Mesenchymal stem cell (in vitro differentiated cells and primary cell): ENCODE results near the gene IFNLR1.

ENCODE experiments used
- DNase-seq: peaks from one replicate; pipeline ENCODE4 v3.0.0-alpha.2; 2013
- H2AFZ ChIP-seq: one replicate; pipeline ENCODE4 v1.6.1; 2013; ENCODE audit warnings: low read depth, mild to moderate bottlenecking, control low read depth, inconsistent platforms, low read length, moderate library complexity
- H2AK5ac ChIP-seq: 2 replicates; pipeline ENCODE4 v1.6.1; 2013; ENCODE audit warnings: low read length, moderate library complexity, mild to moderate bottlenecking, inconsistent platforms; ENCODE audit not compliant: severe bottlenecking
- H2BK120ac ChIP-seq: one replicate; pipeline ENCODE4 v1.6.1; 2013; ENCODE audit warnings: low read depth, mild to moderate bottlenecking, inconsistent platforms, low read length, moderate library complexity
- H2BK12ac ChIP-seq, 2 experiments: one replicate each; pipeline ENCODE4 v1.6.1; 2013; ENCODE audit warnings: inconsistent platforms in 2 of 2, low read length in 2 of 2, mild to moderate bottlenecking in 2 of 2, moderate library complexity in 2 of 2, control low read depth in 1 of 2
- H2BK15ac ChIP-seq: one replicate; pipeline ENCODE4 v1.6.1; 2013; ENCODE audit warnings: mild to moderate bottlenecking, low read depth, inconsistent platforms; ENCODE audit not compliant: poor library complexity, severe bottlenecking
- H2BK5ac ChIP-seq: 2 replicates; pipeline ENCODE4 v1.6.1; 2013; ENCODE audit warnings: low read depth, mild to moderate bottlenecking, low read length, control low read depth, inconsistent platforms; ENCODE audit not compliant: poor library complexity, severe bottlenecking
- H3K14ac ChIP-seq, 2 experiments: one replicate each; pipeline ENCODE4 v1.6.1; 2013; ENCODE audit warnings: inconsistent platforms in 2 of 2, low read length in 2 of 2, control low read depth in 1 of 2, mild to moderate bottlenecking in 1 of 2, moderate library complexity in 1 of 2
- H3K18ac ChIP-seq, 2 experiments: one replicate each; pipeline ENCODE4 v1.6.1; 2013; ENCODE audit warnings: inconsistent platforms in 2 of 2, low read length in 2 of 2, control low read depth in 1 of 2, low read depth in 1 of 2, mild to moderate bottlenecking in 1 of 2
- H3K23ac ChIP-seq, 2 experiments: one replicate each; pipeline ENCODE4 v1.6.1; 2013; ENCODE audit warnings: inconsistent platforms in 2 of 2, low read length in 2 of 2, mild to moderate bottlenecking in 2 of 2, moderate library complexity in 2 of 2, control low read depth in 1 of 2
- H3K27ac ChIP-seq: 2 replicates; pipeline ENCODE4 v1.5.1; 2013; ENCODE audit warnings: mild to moderate bottlenecking, moderate library complexity, low read length, control low read depth, inconsistent platforms; ENCODE audit not compliant: poor library complexity, severe bottlenecking
- H3K27me3 ChIP-seq, 2 experiments: 2 replicates each; pipeline versions ENCODE4 v1.6.1 to v1.7.0; 2013; ENCODE audit warnings: low read length in 2 of 2, mild to moderate bottlenecking in 2 of 2, moderate library complexity in 2 of 2, control low read depth in 1 of 2, inconsistent platforms in 1 of 2; ENCODE audit not compliant: control insufficient read depth in 1 of 2, insufficient read depth in 1 of 2
- H3K36me3 ChIP-seq, 2 experiments: 2 replicates each; pipeline versions ENCODE4 v1.6.1 to v1.7.0; 2013; ENCODE audit warnings: low read length in 2 of 2, control low read depth in 1 of 2, inconsistent platforms in 1 of 2, low read depth in 1 of 2, mild to moderate bottlenecking in 1 of 2; ENCODE audit not compliant: insufficient read depth in 2 of 2, control insufficient read depth in 1 of 2
- H3K4ac ChIP-seq, 2 experiments: one replicate each; pipeline ENCODE4 v1.6.1; 2013; ENCODE audit warnings: inconsistent platforms in 2 of 2, low read length in 2 of 2, mild to moderate bottlenecking in 2 of 2, moderate library complexity in 2 of 2, control low read depth in 1 of 2, low read depth in 1 of 2
- H3K4me1 ChIP-seq: 2 replicates; pipeline ENCODE4 v1.6.1; 2013; ENCODE audit warnings: low read depth, low read length, control low read depth; ENCODE audit not compliant: control insufficient read depth, insufficient read depth
- H3K4me2 ChIP-seq: 2 replicates; pipeline ENCODE4 v1.6.1; 2013; ENCODE audit warnings: low read length, mild to moderate bottlenecking, inconsistent platforms; ENCODE audit not compliant: poor library complexity, severe bottlenecking
- H3K4me3 ChIP-seq, 2 experiments: 2 replicates each; pipeline versions ENCODE4 v1.5.1 to v1.7.0; 2013; ENCODE audit warnings: low read length in 2 of 2, mild to moderate bottlenecking in 2 of 2, control low read depth in 1 of 2, low read depth in 1 of 2; ENCODE audit not compliant: insufficient read depth in 1 of 2
- H3K79me1 ChIP-seq: replicated peaks from 2 replicates; pipeline ENCODE4 v1.6.1; 2013; ENCODE audit warnings: mild to moderate bottlenecking, control low read depth, low read length, inconsistent platforms; ENCODE audit not compliant: poor library complexity, severe bottlenecking
- H3K9ac ChIP-seq: 2 replicates; pipeline ENCODE4 v1.7.0; 2013; ENCODE audit warnings: mild to moderate bottlenecking, low read length, moderate library complexity
- H3K9me3 ChIP-seq: 2 replicates; pipeline ENCODE4 v1.7.0; 2013; ENCODE audit warnings: mild to moderate bottlenecking, low read length; ENCODE audit not compliant: control insufficient read depth
- H4K8ac ChIP-seq: one replicate; pipeline ENCODE4 v1.6.1; 2013; ENCODE audit warnings: inconsistent platforms, mild to moderate bottlenecking, low read length, moderate library complexity
- H4K91ac ChIP-seq: one replicate; pipeline ENCODE4 v1.6.1; 2013; ENCODE audit warnings: mild to moderate bottlenecking, low read length, inconsistent platforms
- WGBS: methylation state at CpG from one replicate; pipeline ENCODE4 v1.1.7; 2013; ENCODE audit warnings: mixed read lengths; 5-methylcytosine and 5-hydroxymethylcytosine counted together

The IFNLR1 gene

DNA sequence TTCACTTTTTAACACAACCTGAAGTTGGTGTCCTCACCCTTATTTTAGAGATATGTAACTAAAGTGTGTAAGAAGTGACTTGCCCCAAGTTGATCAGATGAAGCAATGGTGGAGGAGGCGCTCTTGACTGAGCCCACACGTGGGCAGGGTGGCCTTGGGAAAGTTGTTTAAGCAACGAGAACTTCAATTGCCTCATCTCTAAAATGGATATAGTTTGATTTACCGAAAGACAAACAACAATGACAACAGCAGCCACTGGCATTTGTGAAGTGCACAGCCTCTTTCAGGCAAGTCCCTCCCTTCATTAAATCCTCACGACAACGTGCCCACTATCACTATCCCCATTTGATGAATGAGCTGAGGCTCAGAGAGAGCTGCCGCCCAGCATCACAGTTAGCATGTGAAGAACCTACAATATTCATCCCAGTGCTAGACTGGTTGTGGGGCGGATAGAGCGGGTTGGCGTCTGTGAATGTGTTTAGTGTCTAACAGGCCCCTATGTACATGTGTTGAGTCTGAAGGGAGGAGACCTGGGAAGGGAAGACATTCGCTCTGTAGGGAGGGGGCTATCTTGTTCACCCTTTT is 47.2 kb downstream of the IFNLR1 start:
- Histone ChIP-seq H2BK12ac (no peak overlapping the region), H3K27me3 (peaks cover 17 to 50% of the 10 kb centered on the region in 2 experiments), H2BK5ac (no peak overlapping the region), H3K4me1 (no peaks in the 10 kb centered on the region), H3K9me3 (no peaks in the 10 kb centered on the region), H3K9ac (no peak overlapping the region), H2BK15ac (no peak overlapping the region), H3K27ac (no peak overlapping the region), H3K4ac (no peak overlapping the region), H3K23ac (no peak overlapping the region), H3K79me1 (no peaks in the 10 kb centered on the region), H3K4me2 (no peak overlapping the region), H3K4me3 (no peak overlapping the region), H2BK120ac (no peak overlapping the region), H4K91ac (no peak overlapping the region), H2AFZ (no peak overlapping the region), H3K14ac (no peak overlapping the region), H4K8ac (no peak overlapping the region), H3K18ac (no peak overlapping the region), H3K36me3 (no peaks in the 10 kb centered on the region), H2AK5ac (no peak overlapping the region)
- 88% methylated on average over 11 of the region's 11 CpGs for WGBS
- DNase-seq = no peak

DNA sequence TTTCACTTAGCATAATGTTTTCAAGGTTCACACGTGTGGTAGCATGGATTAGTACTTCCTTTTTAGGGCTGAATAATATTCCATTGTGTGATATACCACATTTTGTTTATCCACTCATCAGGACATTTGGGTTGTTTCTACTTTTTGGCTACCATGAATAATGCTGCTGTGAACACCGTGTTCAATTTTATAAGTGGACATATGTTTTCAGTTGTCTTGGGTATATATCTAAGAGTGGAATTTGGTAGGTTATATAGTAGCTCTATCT is 47.9 kb downstream of the IFNLR1 start:
- Histone ChIP-seq H3K27ac (no peak overlapping the region), H3K36me3 (no peaks in the 10 kb centered on the region), H3K27me3 (peaks cover 11 to 49% of the 10 kb centered on the region in 2 experiments), H2BK15ac (no peak overlapping the region), H3K4me1 (no peaks in the 10 kb centered on the region), H3K23ac (no peak overlapping the region), H3K4me2 (no peak overlapping the region), H2AK5ac (no peak overlapping the region), H2BK5ac (no peak overlapping the region), H2BK120ac (no peak overlapping the region), H4K8ac (no peak overlapping the region), H4K91ac (no peak overlapping the region), H3K9me3 (no peaks in the 10 kb centered on the region), H3K4ac (no peak overlapping the region), H3K4me3 (no peak overlapping the region), H2BK12ac (no peak overlapping the region), H3K18ac (no peak overlapping the region), H2AFZ (no peak overlapping the region), H3K9ac (no peak overlapping the region), H3K79me1 (no peaks in the 10 kb centered on the region), H3K14ac (no peak overlapping the region)
- 85% methylated on average over 2 of the region's 2 CpGs for WGBS
- no peak for DNase-seq

DNA sequence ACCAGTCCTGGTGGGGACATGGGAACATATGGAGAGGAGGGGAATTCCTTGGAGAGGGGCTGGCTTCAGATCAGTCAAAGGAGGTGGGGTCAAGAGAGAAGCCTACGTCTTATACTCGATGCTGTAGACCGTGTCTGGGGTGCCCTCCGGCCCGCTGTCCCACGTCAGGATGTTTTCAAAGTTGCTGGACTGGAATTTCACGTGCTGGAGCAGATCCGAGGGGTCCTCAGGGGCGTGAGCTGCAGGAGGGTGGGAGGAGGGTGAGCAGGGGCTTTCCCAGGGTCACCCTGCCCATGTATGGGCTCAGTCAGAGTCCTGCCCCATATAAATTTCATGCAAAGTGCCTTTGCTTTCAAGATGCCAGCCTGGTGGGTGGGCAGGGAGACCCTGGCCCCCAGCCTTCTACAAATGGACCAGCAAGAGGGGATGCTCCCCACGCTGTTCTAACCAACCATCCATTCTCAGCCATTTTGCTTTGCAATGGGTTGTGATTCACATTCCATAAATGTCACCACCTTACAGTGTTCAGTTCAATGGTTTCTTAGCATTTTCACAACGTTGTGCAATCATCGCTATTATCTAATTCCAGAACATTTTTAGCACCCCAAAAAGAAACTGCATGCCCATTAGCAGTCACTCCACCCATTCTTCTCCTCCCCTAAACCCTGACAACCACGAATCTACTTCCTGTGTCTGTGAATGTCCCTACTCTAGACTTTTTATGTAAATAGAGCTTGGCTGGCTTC is 48.4 kb downstream of the IFNLR1 start:
- Histone ChIP-seq H3K14ac (no peak overlapping the region), H3K18ac (no peak overlapping the region), H4K8ac (no peak overlapping the region), H3K23ac (no peak overlapping the region), H3K27me3 (peaks cover 7 to 47% of the 10 kb centered on the region in 2 experiments), H2BK5ac (no peak overlapping the region), H3K27ac (no peak overlapping the region), H3K4me2 (no peak overlapping the region), H2AFZ (no peak overlapping the region), H2BK15ac (peak overlapping the region; percentile 16), H2AK5ac (no peak overlapping the region), H3K36me3 (no peaks in the 10 kb centered on the region), H2BK12ac (no peak overlapping the region), H3K79me1 (no peaks in the 10 kb centered on the region), H2BK120ac (no peak overlapping the region), H4K91ac (no peak overlapping the region), H3K4me3 (no peak overlapping the region), H3K4ac (no peak overlapping the region), H3K9ac (no peak overlapping the region), H3K9me3 (no peaks in the 10 kb centered on the region), H3K4me1 (no peaks in the 10 kb centered on the region)
- no peak for DNase-seq
- WGBS = 88% methylated on average over 13 of the region's 13 CpGs

DNA sequence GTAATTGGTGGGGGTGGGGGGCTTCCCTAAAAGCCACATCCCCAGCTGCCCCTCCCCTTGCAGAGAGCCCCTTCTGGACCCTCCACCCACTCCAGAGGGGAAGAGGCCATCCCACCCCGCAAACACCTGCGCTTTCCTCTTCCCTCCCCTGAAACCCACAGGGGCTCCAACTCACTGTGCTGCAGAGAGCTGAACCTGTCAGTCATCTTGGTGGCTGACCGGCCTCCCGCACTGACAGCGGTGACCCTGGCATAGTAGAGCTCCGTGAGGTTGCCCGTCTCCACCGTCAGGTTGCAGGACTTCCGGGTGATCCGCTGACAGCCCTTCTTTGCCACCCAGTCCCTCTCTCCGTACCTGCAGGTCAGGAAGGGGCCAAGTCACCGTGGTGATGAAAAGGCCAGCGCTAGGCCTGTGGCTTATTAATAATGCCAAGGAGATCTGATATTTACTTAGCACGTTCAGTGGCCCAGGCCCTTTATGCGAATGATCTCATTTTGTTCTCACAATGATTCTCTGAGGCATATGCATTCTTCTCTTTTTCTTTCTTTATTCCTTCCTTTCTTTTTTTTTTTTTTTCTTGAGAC is 50.0 kb downstream of the IFNLR1 start:
- no peak overlapping the region for H2AFZ ChIP-seq
- no peak overlapping the region for H2BK120ac ChIP-seq
- H3K4me1 ChIP-seq = no peaks in the 10 kb centered on the region
- H4K91ac ChIP-seq = no peak overlapping the region
- H3K9me3 ChIP-seq = no peaks in the 10 kb centered on the region
- H2BK12ac ChIP-seq = no peak overlapping the region
- H3K18ac ChIP-seq = no peak overlapping the region
- 94% methylated on average over 15 of the region's 15 CpGs for WGBS
- H3K14ac ChIP-seq = no peak overlapping the region
- peaks cover 4 to 33% of the 10 kb centered on the region in 2 experiments for H3K27me3 ChIP-seq
- no peak overlapping the region for H3K4me2 ChIP-seq
- H3K4me3 ChIP-seq = no peak overlapping the region
- no peak overlapping the region for H4K8ac ChIP-seq
- H3K4ac ChIP-seq = no peak overlapping the region
- no peaks in the 10 kb centered on the region for H3K79me1 ChIP-seq
- no peak overlapping the region for H3K9ac ChIP-seq
- no peak overlapping the region for H3K23ac ChIP-seq
- H3K27ac ChIP-seq = no peak overlapping the region
- H2AK5ac ChIP-seq = no peak overlapping the region
- H2BK5ac ChIP-seq = no peak overlapping the region
- no peaks in the 10 kb centered on the region for H3K36me3 ChIP-seq
- H2BK15ac ChIP-seq = no peak overlapping the region
- DNase-seq = no peak
